ENCODE results near the gene TMPRSS7. TPM values are rescaled to one million over a fixed set of nuclear protein-coding genes. Genes with fewer than 3 reads are reported as not detected.

TMPRSS7 gene
- total RNA-seq, 4 donors from 2014 or later, result not detected

- H3K9me3 ChIP-seq, result no peaks in the 10 kb centered on the region
- intact Hi-C loops (cut with DNase I), result no loop called here
- no peaks in the 10 kb centered on the region for H3K27me3 ChIP-seq
- no peaks in the 10 kb centered on the region for H3K36me3 ChIP-seq
- no peak overlapping the region for H3K27ac ChIP-seq (replicated peaks in 1 of 4)
- TF ChIP-seq POLR2AphosphoS5 (IDR thresholded peaks at IDR 0.05), result no peak
- no peak for TF ChIP-seq CTCF (IDR thresholded peaks at IDR 0.05)
- no peak for TF ChIP-seq EP300 (IDR thresholded peaks at IDR 0.05)
- TF ChIP-seq POLR2A (IDR thresholded peaks at IDR 0.05; ENCODE audit: low read depth), result no peak
- H3K4me3 ChIP-seq, result no peak overlapping the region
- no peak for DNase-seq (ENCODE audit: extremely low spot score)
- H3K4me1 ChIP-seq, result peaks cover 0 to 5% (median 4%) of the 10 kb centered on the region in 4 donors
- WGBS, result 67% methylated on average over 1 of the region's 1 CpG
Observed at GRCh38 chr3:112126511-112126911, 92.0 kb downstream of the TMPRSS7 start.

GRCh38 chr3:112127522-112128494, 93.3 kb downstream of the TMPRSS7 start:
- DNase-seq (ENCODE audit: extremely low spot score), result no peak
- Histone ChIP-seq H3K36me3 (no peaks in the 10 kb centered on the region), H3K27ac (replicated peaks in 1 of 4) (no peak overlapping the region), H3K27me3 (no peaks in the 10 kb centered on the region), H3K4me1 (peaks cover 0 to 5% (median 4%) of the 10 kb centered on the region in 4 donors), H3K4me3 (no peak overlapping the region), H3K9me3 (no peaks in the 10 kb centered on the region)
- intact Hi-C loops (cut with DNase I), result no loop called here
- 66% methylated on average over 10 of the region's 10 CpGs for WGBS
- TF ChIP-seq CTCF (IDR thresholded peaks at IDR 0.05), result no peak
- TF ChIP-seq POLR2AphosphoS5 (IDR thresholded peaks at IDR 0.05), result no peak
- no peak for TF ChIP-seq POLR2A (IDR thresholded peaks at IDR 0.05; ENCODE audit: low read depth)
- no peak for TF ChIP-seq EP300 (IDR thresholded peaks at IDR 0.05)

- H3K27me3 ChIP-seq, result no peaks in the 10 kb centered on the region
- TF ChIP-seq CTCF (IDR thresholded peaks at IDR 0.05) (no peak), POLR2AphosphoS5 (IDR thresholded peaks at IDR 0.05) (no peak), EP300 (IDR thresholded peaks at IDR 0.05) (no peak), POLR2A (IDR thresholded peaks at IDR 0.05; ENCODE audit: low read depth) (no peak)
- H3K36me3 ChIP-seq, result no peaks in the 10 kb centered on the region
- H3K4me1 ChIP-seq, result peaks cover 0 to 5% (median 4%) of the 10 kb centered on the region in 4 donors
- no peak overlapping the region for H3K27ac ChIP-seq (replicated peaks in 1 of 4)
- intact Hi-C loops (cut with DNase I), result no loop called here
- WGBS, result 59% methylated on average over 7 of the region's 7 CpGs
- DNase-seq (ENCODE audit: extremely low spot score), result no peak
- H3K9me3 ChIP-seq, result no peaks in the 10 kb centered on the region
- no peak overlapping the region for H3K4me3 ChIP-seq
Observed at GRCh38 chr3:112128843-112129727, 94.5 kb downstream of the TMPRSS7 start.

- Histone ChIP-seq H3K27ac (replicated peaks in 1 of 4) (no peak overlapping the region), H3K4me3 (no peak overlapping the region), H3K9me3 (no peaks in the 10 kb centered on the region), H3K36me3 (no peaks in the 10 kb centered on the region), H3K27me3 (no peaks in the 10 kb centered on the region), H3K4me1 (peaks cover 0 to 5% (median 4%) of the 10 kb centered on the region in 4 donors)
- DNase-seq (ENCODE audit: extremely low spot score), result no peak
- intact Hi-C loops (cut with DNase I), result no loop called here
- WGBS, result 91% methylated on average over 4 of the region's 4 CpGs
- TF ChIP-seq CTCF (IDR thresholded peaks at IDR 0.05) (no peak), POLR2A (IDR thresholded peaks at IDR 0.05; ENCODE audit: low read depth) (no peak), POLR2AphosphoS5 (IDR thresholded peaks at IDR 0.05) (no peak)
Observed at GRCh38 chr3:112129925-112130637, 95.5 kb downstream of the TMPRSS7 start.

Data from esophagus muscularis mucosa (tissue), 4 donors.